T-helper 1 cell treated with Interleukin-12 subunit alpha and Interleukin-12 subunit beta and Interleukin-4 antibody, amounts not matched to agents 30 μg/mL and 1 μg/mL, for 36 hours (primary cell): Measurements from ENCODE around the gene SPSB2.

Experiments
- H3K27ac Mint-ChIP-seq: one replicate; pipeline ENCODE4 v1.8.0; 2021; ENCODE audit warnings: mild to moderate bottlenecking, mixed read lengths
- H3K27me3 Mint-ChIP-seq: one replicate; pipeline ENCODE4 v1.8.0; 2021; ENCODE audit warnings: low read depth, mixed read lengths
- H3K36me3 Mint-ChIP-seq: one replicate; pipeline ENCODE4 v1.8.0; 2021; ENCODE audit warnings: low read depth, mixed read lengths
- H3K4me1 Mint-ChIP-seq: one replicate; pipeline ENCODE4 v1.8.0; 2021; ENCODE audit warnings: low read depth, mixed read lengths
- H3K4me3 Mint-ChIP-seq: one replicate; pipeline ENCODE4 v1.8.0; 2021; ENCODE audit warnings: mild to moderate bottlenecking, moderate library complexity, mixed read lengths
- H3K9me3 Mint-ChIP-seq: one replicate; pipeline ENCODE4 v1.8.0; 2021; ENCODE audit warnings: mixed read lengths

SPSB2 gene, protein sequence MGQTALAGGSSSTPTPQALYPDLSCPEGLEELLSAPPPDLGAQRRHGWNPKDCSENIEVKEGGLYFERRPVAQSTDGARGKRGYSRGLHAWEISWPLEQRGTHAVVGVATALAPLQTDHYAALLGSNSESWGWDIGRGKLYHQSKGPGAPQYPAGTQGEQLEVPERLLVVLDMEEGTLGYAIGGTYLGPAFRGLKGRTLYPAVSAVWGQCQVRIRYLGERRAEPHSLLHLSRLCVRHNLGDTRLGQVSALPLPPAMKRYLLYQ

DNA sequence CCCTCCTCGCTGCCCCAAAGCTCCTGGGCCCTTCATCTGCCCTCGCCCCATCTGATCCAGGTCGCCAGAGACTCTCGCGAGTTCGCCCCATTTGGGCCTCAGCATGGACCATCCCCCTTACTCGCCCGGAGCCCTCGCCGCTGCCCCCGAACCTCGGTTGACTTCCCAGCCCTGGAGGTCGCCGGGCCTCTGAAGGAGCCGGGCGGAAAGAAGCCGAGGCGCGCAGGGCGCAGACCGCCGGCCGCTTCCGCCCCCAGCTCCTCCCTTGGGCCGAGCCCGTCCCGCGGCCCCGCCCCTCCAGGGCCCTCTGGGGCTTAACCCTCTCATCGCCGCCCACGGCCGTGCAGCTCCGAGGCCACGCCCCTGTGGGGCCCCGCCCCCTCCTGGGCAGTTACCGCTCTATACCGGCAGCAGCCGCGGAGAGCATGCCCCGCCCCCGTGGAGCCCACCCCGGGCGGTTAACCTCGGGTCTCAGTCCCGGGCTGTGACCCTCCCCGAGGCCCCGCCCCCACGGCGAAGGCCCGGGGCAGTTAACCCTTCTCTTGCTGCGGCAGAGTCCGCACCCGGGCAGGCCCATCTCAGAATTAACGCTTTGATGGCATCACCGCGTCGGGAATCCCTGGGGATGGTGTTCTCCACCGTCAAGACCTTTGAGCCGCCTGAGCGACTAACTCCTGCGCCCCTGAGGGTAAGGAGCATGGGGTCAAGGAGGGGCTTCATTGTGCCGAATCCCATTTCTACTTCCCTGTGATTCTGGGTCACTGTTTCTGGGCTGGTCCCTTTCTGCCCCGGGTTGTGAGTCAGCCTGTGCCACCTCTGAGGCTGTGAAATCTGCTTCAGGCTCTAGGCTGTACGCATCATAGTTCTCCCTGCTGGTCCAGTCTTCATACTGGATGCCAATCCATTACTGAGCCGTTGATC, at the start of gene SPSB2:
TSS of gene SPSB2 (minus strand) at position 210 of the 921 bp plus-strand sequence. CDS start 402 bp downstream, outside the sequence.
- H3K36me3 Mint-ChIP-seq: peaks cover 46% of the 10 kb centered on the region
- no peaks in the 10 kb centered on the region for H3K27me3 Mint-ChIP-seq
- peaks cover 56% of the 10 kb centered on the region for H3K4me1 Mint-ChIP-seq
- peak within 1 kb of the TSS; percentile 89 for H3K27ac Mint-ChIP-seq
- no peaks in the 10 kb centered on the region for H3K9me3 Mint-ChIP-seq
- peak within 1 kb of the TSS; percentile 89 for H3K4me3 Mint-ChIP-seq

DNA sequence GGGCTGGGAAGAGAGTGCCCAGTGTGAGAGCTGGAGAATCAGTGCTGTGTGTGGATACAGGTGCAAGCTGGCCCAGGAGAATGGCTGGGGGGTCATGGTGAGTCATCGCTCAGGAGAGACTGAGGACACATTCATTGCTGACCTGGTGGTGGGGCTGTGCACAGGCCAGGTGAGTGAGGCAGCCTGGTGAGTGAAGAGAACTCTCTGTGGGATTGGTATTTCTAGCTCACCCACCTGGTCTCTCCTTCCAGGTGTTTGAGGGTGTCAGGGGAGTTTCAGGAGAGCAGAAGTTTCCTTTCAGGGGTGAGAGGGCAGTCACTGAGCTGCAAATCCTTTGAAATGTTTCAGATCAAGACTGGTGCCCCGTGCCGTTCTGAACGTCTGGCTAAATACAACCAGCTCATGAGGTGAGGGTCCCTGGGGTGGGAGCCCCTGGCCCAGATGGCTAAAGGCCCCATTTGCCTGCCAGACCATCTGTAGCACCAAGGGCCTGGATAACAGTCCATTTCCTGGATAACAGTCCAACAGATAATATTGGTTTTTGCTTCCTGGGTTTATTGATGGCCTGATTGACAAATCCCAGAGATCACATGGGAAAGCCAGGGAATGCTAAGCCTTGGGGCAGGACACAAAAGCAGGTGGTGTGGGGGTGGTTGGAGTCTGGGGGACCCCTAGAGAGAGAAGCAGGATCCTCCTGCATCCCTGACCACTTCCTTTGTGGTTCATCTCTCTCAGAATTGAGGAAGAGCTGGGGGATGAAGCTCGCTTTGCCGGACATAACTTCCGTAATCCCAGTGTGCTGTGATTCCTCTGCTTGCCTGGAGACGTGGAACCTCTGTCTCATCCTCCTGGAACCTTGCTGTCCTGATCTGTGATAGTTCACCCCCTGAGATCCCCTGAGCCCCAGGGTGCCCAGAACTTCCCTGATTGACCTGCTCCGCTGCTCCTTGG, 49.2 kb upstream of the SPSB2 start:
- peaks cover 43% of the 10 kb centered on the region for H3K36me3 Mint-ChIP-seq
- H3K27ac Mint-ChIP-seq: peak overlapping the region; percentile 39
- H3K27me3 Mint-ChIP-seq: no peaks in the 10 kb centered on the region
- H3K9me3 Mint-ChIP-seq: no peaks in the 10 kb centered on the region
- peaks cover 41% of the 10 kb centered on the region for H3K4me1 Mint-ChIP-seq
- H3K4me3 Mint-ChIP-seq: no peak overlapping the region

DNA sequence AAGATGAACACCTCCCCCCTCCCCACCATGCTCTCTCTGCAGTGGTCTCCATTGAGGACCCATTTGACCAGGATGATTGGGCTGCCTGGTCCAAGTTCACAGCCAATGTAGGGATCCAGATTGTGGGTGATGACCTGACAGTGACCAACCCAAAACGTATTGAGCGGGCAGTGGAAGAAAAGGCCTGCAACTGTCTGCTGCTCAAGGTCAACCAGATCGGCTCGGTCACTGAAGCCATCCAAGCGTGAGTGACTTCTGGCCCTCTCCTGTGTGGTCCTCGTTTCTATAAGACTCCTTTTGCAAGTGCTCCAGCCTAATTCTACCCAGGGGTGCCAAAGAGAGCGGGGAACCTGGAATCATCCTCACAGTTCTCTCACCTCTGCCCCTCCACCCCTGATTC, 48.4 kb upstream of the SPSB2 start:
- no peak overlapping the region for H3K4me3 Mint-ChIP-seq
- H3K36me3 Mint-ChIP-seq: peaks cover 45% of the 10 kb centered on the region
- no peak overlapping the region for H3K27ac Mint-ChIP-seq
- no peaks in the 10 kb centered on the region for H3K9me3 Mint-ChIP-seq
- no peaks in the 10 kb centered on the region for H3K27me3 Mint-ChIP-seq
- H3K4me1 Mint-ChIP-seq: peaks cover 39% of the 10 kb centered on the region

DNA sequence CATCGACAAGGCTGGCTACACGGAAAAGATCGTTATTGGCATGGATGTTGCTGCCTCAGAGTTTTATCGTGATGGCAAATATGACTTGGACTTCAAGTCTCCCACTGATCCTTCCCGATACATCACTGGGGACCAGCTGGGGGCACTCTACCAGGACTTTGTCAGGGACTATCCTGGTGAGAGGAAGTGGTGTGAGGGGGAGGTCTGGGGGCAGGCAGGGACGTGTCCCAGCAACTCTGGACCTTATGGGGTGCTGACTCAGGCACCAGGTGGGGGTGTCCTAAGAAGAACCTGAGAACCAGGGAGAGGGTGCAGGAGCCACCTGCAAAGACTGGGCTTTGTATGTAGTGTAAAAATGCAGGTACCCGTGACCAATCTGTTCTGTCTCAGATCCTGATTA, 46.5 kb upstream of the SPSB2 start:
- peaks cover 46% of the 10 kb centered on the region for H3K36me3 Mint-ChIP-seq
- peaks cover 45% of the 10 kb centered on the region for H3K4me1 Mint-ChIP-seq
- no peaks in the 10 kb centered on the region for H3K27me3 Mint-ChIP-seq
- no peaks in the 10 kb centered on the region for H3K9me3 Mint-ChIP-seq
- H3K4me3 Mint-ChIP-seq: no peak overlapping the region
- peak overlapping the region; percentile 21 for H3K27ac Mint-ChIP-seq

DNA sequence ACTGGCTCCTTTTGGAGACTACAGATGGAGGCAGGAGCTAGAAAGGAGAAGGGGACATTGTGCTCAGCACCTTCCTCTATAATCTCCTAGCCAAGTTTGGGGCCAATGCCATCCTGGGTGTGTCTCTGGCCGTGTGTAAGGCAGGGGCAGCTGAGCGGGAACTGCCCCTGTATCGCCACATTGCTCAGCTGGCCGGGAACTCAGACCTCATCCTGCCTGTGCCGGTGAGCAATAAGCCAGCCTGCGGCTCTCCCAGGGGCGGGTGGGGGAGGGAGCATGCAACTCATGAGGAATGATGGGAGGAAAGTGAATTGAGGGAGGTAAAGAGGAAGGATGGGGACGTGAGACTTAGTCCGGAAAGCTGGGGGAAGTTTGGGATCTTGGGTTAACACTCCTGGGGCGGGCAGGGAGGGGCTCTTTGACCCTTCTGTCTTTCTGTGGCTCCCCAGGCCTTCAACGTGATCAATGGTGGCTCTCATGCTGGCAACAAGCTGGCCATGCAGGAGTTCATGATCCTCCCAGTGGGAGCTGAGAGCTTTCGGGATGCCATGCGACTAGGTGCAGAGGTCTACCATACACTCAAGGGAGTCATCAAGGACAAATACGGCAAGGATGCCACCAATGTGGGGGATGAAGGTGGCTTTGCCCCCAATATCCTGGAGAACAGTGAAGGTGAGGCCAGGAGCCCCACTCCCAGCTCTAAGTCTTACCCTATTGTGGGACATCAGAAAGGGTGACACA, 44.6 kb upstream of the SPSB2 start:
- Mint-ChIP-seq H3K9me3 (no peaks in the 10 kb centered on the region), H3K4me3 (no peak overlapping the region), H3K4me1 (peaks cover 44% of the 10 kb centered on the region), H3K27me3 (no peaks in the 10 kb centered on the region), H3K27ac (no peak overlapping the region), H3K36me3 (peaks cover 36% of the 10 kb centered on the region)

DNA sequence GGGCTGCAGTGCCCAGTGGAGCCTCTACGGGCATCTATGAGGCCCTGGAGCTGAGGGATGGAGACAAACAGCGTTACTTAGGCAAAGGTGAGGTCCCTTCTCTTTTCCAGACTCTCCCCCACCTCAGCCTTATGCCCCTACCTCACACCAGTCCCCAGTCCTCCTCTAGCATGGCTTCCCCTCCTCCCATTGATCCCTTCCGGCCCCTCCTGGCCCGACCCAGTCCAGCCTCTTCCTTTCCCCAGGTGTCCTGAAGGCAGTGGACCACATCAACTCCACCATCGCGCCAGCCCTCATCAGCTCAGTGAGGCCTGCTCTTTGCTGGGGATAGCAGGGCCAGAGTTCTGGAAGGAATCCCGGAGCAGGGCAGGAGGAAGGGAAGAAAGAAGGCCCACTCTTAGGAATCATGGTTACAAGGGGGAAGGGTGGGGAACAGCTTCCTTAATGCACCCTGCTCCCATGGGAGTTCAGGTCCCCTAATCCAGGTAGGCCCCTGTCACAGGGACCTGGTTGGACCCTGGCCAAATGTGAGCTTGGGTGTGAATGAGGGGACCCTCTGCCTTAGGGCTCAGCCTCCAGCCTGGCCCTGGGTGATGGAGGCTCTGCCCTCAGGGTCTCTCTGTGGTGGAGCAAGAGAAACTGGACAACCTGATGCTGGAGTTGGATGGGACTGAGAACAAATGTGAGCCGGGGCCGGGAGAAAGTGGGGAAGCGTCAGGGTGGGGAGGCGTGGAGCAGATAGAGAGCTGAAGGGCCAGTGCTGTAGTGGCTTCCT, 43.5 kb upstream of the SPSB2 start:
- Mint-ChIP-seq H3K36me3 (peaks cover 29% of the 10 kb centered on the region), H3K4me1 (peaks cover 41% of the 10 kb centered on the region), H3K27me3 (no peaks in the 10 kb centered on the region), H3K27ac (peak overlapping the region; percentile 55), H3K4me3 (peak overlapping the region; percentile 99), H3K9me3 (no peaks in the 10 kb centered on the region)

DNA sequence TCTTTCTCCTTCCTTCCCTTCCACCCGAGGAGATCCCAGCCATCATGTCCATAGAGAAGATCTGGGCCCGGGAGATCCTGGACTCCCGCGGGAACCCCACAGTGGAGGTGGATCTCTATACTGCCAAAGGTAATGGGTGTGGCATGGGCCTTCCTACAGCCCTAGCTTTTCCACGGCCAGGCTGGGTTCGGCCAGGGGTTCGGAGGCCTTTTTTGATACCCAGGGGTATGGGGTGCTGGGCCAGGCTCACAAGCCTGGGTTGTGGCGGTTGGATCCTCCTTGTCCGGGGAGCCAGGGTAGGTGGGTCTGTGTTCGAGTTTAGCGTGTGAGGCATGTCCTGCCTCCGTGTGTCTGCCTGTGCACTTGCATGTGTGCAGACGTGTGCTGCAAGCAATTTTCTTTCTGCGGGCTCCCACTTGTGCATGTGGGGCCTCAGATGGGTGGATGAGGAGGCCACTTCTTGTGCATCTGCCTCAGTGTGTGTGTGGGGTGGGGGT, 42.7 kb upstream of the SPSB2 start:
- Mint-ChIP-seq H3K4me1 (peaks cover 41% of the 10 kb centered on the region), H3K27ac (peak overlapping the region; percentile 55), H3K36me3 (peaks cover 24% of the 10 kb centered on the region), H3K27me3 (no peaks in the 10 kb centered on the region), H3K9me3 (no peaks in the 10 kb centered on the region), H3K4me3 (peak overlapping the region; percentile 99)

DNA sequence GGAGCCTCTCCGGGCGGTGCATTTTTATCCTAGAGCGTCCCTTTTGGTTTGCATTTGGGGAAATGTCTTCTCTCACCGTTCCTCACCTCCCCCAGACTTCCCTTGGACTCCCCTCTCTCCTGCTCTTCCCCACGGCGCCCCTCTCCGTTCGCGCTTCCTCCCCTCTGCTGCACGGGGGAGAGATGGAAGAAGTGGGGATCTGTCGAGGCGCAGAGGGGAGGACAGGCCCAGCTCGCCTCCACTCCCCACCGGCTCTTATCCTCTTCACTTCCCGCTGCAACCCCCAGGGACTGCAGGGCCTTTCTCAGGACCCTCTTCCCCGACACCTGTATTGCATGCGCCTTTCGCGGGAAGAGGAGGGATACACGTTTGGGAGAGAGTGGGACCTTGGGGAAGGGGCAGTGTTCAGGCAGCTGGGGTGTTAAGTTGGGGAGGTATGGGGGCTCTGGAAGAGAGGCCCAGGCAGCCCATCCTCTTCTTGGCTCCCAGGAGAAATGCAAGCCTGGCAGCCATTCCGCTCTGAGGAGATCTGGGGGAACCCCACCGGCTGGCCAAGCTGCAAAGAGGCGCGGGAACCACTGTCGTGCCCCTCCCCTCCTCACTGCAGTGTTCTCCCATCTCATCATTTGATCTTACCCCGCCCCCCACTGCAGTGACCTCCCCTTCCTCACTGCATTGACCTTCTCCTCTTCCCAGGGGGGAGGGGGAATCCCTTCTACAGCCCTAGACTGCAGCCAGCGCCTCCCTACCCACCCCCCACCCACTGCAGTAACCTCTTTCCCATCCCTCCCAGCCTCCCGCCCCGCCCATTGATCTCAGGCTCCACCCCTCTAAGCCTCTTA, 42.1 kb upstream of the SPSB2 start:
- Mint-ChIP-seq H3K4me3 (peak overlapping the region; percentile 99), H3K36me3 (peaks cover 24% of the 10 kb centered on the region), H3K4me1 (peaks cover 41% of the 10 kb centered on the region), H3K9me3 (no peaks in the 10 kb centered on the region), H3K27ac (peak overlapping the region; percentile 93), H3K27me3 (no peaks in the 10 kb centered on the region)

DNA sequence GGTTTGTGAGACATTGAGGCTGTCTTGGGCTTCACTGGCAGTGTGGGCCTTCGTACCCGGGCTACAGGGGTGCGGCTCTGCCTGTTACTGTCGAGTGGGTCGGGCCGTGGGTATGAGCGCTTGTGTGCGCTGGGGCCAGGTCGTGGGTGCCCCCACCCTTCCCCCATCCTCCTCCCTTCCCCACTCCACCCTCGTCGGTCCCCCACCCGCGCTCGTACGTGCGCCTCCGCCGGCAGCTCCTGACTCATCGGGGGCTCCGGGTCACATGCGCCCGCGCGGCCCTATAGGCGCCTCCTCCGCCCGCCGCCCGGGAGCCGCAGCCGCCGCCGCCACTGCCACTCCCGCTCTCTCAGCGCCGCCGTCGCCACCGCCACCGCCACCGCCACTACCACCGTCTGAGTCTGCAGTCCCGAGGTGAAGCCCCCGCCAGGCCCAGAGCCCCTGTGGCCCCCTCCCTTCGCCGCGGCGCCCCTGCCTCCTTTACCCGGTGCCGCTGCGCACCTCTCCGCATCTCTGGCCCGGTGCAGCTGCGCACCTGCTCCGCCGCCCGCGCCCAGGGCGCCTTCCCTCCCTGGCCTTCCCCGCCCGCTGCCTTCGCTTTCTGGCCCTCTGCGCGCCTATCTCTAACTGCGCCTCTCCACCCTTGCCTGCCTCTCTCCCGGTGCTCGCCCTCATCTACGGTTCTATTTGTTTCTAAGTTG, 41.3 kb upstream of the SPSB2 start, which contains the start of gene ENO2:
TSS of gene ENO2 (plus strand) at position 335 of the 701 bp plus-strand sequence. CDS start 1,253 bp downstream, outside the sequence.
- Mint-ChIP-seq H3K4me3 (peak within 1 kb of the TSS; percentile 99), H3K27me3 (no peaks in the 10 kb centered on the region), H3K27ac (peak within 1 kb of the TSS; percentile 93), H3K4me1 (peaks cover 35% of the 10 kb centered on the region), H3K36me3 (peaks cover 16% of the 10 kb centered on the region), H3K9me3 (no peaks in the 10 kb centered on the region)

DNA sequence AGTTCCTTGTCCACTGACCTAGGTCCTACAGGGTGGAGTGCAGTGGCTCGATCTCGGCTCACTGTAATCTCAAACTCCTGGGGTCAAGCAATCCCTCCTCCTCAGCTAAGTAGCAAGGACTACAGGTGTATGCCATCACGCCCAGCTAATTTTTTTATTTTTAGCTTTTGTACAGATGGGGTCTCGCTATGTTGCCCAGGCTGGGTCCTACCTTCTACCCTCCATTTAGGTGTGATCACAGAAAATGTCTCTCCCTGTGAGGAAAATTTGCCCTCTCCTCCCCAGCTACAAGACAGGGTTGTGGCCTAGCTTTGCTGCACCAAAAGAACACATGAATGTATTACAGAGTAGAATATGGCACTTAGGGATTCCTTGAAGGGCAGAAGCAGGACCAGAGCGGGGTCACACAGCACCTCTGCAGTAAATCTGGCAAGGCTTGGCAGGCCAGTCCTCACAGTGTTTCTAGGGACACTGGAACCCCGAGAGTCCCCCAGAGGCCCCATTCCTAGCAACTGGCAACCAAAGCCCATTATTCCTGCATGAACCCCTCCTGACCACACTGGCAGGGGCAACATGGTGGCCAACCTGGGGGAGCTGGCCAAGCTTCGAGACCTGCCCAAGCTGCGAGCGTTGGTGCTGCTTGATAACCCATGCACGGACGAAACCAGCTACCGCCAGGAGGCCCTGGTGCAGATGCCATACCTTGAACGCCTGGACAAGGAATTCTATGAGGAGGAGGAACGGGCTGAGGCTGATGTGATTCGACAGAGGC, 39.2 kb upstream of the SPSB2 start:
- no peaks in the 10 kb centered on the region for H3K9me3 Mint-ChIP-seq
- no peak overlapping the region for H3K4me3 Mint-ChIP-seq

DNA sequence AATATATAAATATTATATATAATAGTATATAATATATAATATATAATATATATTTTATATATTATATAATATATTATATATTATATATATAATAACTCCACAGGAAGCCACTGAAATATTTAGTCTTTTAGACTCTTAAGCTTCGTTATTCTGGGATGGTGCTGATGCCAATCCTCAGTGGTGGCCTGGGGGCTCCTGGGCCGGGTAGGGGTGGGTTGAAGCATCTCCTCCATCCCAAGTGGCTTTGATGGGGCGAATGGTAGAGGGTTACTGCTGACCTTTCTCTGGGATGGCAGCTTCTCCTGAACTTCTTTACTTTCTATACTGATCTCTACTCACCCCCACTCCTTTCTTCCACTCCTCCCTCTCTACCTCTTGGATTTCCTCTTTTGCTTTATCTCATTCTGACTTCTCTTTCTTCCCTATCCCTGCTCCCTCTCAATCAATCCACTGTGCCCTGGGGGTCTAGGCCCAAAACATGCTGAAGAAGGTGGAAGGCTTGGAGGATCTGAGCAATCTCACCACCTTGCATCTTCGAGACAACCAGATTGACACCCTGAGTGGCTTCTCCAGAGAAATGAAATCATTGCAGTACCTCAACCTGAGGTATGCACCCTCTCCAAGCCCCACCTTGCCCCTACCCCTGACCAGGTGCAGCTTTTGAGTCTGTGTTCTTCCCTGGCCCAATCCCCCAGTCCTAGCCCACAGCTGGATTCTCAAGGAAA, 36.5 kb upstream of the SPSB2 start:
- peaks cover 8% of the 10 kb centered on the region for H3K4me1 Mint-ChIP-seq
- H3K27ac Mint-ChIP-seq: no peak overlapping the region
- H3K4me3 Mint-ChIP-seq: no peak overlapping the region
- no peaks in the 10 kb centered on the region for H3K27me3 Mint-ChIP-seq
- no peaks in the 10 kb centered on the region for H3K36me3 Mint-ChIP-seq
- H3K9me3 Mint-ChIP-seq: no peaks in the 10 kb centered on the region

More for the DNA sequence above, 39.2 kb upstream of the SPSB2 start:
- Mint-ChIP-seq H3K36me3 (peaks cover 7% of the 10 kb centered on the region), H3K27ac (peak overlapping the region; percentile 68), H3K27me3 (no peaks in the 10 kb centered on the region), H3K4me1 (peaks cover 29% of the 10 kb centered on the region)
